Stimulated activated CD8-positive, alpha-beta memory T cell treated with anti-CD3 and anti-CD28 coated beads, Interleukin-15, amount 100 ng/mL, for 4 hours (primary cell): Measurements from ENCODE around the gene CERS6.
"Not testable (repeated sequence)": the region's sequence is repeated elsewhere in the genome, so short reads cannot be mapped to it uniquely, and the experiment has no call there.

Source experiments
- DNase-seq, 2 donors: peaks; one replicate each; pipeline ENCODE4 v3.0.0-alpha.2; 2020; ENCODE audit warnings: low read depth in 2 of 2

CERS6 gene

DNA sequence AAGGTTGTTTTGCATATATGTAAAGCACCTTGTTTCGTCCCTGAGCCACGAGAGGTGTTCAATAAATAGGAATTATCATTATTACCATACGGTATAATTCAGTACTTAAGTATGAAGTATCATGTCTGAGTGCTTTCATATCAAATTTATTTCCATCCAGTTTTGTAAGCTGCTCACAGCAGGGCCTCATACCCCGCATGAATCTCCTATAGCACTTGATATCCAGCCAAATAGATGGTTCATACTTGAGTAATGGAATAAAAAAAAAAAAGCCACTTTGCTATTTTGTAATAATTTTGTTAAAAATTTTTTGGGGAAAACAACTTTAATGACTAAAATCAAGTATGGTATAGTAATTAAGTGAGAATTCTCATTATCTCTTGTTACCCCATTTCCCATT, 185.6 kb downstream of the CERS6 start:
- DNase-seq = no peak

DNA sequence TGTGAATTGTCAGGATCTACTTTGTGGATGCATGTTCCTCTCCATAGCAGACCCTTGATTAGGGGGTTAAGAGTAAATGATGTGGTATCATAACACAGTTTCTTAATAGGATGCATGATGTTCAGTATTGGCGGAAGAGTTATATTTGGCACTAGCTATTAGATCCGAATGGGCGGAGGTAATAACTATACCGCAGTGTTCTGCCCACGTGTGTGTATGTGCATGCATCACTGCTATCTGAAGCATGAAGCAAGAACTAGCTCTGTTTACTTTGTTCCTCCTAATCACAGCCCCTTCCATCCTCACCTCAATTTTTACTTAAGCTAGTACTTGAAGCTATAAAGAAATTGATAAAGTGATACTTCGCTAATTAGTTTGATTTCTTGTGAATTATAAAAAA, 186.8 kb downstream of the CERS6 start:
- no peak for DNase-seq

DNA sequence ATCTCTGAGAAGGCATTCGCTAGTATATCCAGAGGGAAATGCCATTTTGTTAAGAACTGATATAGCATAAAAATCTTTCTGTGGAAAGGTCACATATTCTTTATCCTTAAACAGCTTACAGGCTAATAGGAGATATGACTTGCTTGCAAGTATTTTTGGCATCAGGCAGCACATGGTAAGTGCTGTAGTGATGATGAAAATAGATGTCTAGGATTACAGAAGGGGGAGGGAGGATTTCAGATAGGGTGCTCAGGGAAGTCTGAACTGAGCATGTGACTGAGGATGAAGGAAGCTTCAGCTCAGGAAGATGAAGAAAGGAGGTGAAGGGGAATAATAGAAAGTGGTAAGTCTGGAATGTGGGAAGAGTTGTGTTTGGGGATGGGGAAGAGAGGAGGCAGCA, 187.9 kb downstream of the CERS6 start:
- no peak for DNase-seq

DNA sequence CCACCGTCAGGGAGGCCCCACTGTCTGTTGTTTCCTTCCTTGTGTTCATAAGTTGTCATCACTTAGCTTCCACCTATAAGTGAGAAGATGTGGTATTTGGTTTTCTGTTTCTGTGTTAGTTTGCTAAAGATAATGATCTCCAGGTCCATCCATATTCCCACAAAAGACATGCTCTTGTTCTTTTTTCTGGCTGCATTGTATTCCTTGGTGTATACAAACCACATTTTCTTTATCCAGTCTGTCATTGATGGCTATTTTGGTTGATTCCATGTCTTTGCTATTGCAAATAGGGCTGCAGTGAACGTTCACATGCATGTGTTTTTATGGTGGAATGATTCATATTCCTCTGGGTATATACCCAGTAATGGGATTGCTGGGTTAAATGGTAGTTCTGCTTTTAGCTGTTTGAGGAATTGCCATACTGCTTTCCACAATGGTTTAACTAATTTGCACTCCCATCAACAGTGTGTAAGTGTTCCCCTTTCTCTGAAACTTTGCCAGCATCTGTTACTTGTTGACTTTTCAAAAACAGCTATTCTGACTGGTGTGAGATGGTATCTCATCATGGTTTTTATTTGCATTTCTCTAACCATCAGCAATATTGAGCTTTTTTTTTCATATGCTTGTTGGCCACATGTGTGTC, 189.7 kb downstream of the CERS6 start:
- DNase-seq = no peak

DNA sequence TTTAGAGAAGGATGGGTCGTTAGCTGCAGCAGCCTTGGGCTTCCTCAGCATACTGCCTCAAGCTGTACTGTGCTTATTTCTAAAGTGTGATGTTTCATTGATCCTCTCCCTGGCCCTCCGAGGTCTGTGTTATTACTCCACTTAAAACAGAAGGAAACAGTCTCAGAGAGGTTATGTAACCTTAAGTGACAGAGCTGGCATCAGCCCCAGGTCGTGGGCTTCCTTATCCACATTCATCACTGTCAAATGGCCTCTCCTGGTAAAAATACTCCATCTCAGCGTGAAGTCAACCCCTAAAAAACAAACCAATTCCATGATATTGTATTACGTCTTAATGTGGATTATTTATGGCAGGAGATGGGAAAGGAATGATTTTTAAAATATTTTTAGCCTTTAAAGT, 193.0 kb downstream of the CERS6 start:
- no peak for DNase-seq

DNA sequence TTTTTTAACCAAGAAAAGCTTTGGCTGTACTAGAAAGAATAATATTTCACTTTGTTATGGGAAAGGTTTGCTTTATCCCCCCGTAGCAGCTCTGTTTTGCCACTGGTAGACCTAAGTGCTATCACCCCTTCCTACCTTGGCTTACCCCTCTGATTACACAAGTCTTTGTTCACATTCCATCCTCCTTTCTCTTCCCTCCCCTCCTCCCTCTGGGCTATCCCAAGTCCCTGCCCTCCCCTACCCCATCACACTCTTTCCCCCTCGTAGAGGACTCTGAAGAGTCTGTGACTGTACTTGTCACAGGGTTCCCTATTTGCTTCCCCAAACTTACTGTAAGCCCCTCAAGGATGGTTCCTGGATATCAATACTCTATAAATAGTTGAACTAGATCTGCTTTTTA, 193.5 kb downstream of the CERS6 start:
- DNase-seq = no peak

DNA sequence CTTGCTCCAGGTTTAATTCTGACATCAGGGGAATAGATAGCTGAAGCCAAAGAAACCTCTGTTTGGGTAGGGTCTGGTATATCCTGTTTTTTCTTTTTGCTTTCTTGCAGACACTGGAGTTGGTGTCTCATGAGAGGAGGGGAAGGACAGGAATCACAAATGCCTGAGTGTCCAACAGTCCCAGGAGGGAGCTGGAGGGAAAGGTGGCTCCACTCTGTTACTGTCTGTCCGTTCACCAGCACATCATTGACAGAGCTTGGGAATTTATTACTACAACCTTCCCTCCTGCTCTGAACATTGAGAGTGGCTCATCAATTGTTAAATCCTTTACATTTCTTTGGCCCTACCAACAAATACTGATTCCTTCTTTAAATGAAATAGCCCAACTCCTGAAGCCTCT, 194.1 kb downstream of the CERS6 start:
- no peak for DNase-seq

DNA sequence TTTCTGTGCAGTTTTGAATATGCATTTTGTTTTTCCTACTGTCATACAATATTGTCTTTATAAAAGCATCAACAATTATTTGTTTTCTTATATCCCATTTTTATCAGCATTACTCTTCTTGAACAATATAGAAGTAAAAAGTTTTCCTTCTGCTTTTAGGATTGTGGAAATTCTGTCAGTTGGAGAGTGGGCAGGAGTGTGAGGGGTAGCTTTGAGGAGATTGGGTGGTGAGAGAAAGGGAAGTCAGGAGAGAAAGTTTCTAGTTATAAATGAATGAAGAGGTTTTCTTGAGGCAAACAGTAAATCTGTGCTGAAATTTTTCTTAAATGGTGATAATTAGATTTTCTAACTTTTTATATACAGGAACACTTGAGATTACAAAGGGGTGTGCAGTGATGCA, 194.7 kb downstream of the CERS6 start:
- DNase-seq = no peak

DNA sequence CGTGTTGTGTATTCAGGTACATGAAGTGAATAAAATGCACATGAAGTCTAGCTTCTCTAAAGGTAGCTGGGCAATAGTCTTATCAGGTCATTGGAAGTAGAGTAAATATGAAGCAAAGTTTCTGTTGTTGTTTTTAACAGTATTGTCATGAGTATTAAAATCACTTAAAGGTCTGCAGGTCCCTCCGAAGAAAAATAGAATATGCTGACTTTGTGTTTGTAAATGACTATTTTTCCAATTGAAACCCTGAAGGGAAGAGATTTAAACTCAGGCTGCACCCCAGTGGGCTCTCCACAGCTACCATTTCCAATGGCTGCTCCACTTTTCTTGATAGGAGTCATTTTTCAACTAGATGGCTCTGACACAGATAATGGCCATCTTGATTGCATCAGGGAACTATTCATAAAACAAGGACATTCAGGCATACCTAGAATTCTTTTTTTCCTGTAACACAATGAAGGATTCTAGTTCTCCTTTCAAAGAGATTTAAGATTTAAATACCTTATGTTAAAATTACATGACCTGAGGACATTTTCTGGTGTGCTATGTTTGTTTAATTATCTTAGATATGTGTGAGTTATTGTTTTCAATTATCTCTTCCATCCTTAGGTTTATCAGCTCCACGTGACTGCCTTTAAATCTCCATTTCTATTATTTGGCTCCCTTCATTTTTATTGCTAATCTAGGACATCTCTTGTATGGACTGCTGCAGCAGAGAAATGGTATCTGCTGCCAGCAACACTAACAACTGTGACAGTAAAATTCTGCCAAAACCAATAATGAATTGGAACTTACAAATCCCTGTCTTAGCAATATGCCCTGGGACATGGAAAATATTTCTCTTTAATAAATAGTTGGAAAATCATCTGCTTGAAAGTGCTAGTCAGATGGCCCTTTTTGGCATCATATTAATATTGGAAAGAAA, 197.2 kb downstream of the CERS6 start:
- DNase-seq = no peak

DNA sequence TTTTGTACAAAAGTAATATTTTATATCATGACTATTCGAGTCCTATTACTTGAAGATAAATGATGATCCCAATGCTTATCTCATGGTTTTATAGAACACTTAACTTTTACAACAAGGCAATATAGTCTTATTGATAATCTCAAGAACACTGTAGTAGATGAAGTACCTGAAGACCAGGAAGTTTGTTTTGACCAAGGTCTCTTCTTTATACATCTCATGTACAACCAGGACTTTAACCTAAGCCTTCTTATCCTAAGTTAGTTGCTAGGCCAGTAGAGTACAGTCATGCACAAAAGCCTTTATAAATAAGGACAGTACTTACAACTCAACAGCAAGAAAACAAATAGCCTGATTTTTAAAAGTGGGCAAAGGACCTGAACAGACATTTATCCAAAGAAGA, 198.6 kb downstream of the CERS6 start:
- no peak for DNase-seq

DNA sequence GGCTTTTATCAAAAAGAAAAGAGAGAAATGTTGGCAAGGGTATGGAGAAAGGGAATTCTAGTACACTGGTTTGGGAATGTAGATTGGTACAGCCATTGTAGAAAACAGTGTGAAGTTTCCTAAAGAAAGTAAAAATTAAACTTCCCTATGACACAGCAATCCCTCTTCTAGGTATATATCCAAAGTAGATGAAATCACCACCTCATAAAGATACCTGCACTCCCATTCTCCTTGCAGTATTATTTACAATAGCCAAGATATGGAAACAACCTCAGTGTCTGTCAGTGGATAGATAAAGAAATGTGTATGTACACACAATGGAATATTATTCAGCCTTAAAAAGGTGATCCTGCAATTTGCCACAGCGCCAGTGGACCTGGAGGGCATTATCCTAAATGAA, 199.1 kb downstream of the CERS6 start:
- DNase-seq = no peak

DNA sequence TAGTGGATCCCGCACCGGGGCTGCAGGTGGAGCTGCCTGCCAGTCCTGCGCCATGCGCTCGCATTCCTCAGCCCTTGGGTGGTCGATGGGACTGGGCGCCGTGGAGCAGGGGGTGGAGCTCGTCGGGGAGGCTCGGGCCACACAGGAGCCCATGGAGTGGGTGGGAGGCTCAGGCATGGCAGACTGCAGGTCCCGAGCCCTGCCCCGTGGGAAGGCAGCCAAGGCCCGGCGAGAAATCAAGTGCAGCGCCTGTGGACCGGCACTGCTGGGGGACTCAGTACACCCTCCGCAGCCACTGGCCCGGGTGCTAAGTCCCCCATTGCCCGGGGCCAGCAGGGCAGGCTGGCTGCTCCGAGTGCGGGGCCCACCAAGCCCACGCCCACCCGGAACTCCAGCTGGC, 201.3 kb downstream of the CERS6 start:
- not testable (repeated sequence) for DNase-seq

DNA sequence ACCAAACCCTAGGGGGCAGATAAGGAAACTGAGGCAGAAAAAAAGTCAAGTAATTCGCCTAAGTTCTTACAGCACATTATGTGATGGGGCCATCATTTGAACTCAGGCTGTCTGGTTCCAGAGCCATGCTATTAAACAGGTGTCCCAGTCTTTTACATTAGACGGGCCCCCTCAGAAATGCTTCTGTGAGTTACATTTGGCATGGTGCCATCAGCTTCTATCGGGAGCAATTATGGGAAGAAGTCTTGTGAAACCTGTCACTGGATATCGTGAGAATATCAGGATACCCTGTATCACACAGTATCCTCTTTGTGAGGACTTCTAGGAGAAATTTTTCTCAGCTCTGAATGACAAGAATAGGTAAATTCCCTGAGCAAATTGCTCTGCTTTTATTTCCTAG, 202.6 kb downstream of the CERS6 start:
- DNase-seq = no peak

DNA sequence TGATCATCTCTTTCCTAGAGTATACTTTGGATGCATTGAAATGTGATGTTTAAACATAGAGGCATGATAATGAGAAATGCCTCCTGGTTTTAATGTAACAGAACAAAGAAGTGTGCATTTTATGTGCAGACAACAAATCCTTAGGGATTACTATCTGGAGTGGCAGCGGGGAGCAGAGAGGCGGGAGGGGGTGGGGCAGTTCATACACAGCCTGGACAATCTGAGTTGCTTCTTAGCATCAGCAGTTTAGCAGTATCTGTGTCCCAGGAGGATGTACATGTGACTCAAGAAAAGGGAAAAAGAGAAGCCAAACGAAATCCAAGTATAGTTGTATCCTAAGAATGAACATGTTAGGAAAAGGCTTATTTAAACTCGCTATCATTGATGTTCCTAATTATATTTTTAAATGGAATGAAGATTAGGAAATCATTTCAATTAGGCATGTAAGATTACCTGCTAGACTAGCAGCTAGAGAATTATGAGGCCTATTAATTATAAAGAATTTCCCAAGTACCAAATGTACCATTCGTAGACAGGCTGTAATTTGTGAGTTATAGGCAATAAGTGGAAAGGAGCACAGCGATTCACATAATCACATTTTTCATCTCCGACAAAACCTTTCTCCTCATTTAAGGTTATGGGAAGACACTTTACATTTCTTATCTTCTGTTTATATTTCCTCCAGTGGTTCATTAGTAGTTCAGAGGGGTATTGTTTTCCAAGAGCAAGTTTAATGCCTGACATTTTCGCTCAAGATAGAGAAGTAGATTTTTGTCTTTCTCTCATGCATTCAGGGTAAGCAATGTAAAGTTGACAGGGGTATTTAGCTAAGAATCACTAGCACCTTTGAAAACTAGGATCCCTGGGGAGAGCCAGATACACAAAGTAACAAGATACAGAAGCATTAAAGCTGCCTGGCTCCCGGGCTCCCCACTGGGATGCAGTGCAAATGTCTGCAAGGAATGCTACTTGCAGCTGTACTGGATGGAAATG, 205.1 kb downstream of the CERS6 start:
- DNase-seq = no peak

DNA sequence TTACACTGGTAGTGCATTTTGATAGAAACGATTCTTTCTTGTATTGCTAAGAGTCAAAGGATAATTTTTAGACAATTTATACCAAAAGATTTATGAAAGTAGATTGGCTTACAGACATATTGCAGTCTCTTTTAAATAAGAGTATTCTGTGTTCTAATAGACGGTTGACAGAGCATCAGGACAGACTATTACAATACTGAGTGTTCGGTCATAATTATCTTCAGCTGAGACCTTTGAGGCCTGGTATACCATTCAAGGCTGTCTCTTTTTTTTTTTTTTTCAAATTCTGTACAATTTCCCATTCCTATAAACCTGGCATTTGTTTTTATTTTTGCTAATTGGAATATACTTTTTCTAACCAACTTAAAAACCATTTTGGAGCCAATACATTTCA, 205.8 kb downstream of the CERS6 start:
- no peak for DNase-seq

DNA sequence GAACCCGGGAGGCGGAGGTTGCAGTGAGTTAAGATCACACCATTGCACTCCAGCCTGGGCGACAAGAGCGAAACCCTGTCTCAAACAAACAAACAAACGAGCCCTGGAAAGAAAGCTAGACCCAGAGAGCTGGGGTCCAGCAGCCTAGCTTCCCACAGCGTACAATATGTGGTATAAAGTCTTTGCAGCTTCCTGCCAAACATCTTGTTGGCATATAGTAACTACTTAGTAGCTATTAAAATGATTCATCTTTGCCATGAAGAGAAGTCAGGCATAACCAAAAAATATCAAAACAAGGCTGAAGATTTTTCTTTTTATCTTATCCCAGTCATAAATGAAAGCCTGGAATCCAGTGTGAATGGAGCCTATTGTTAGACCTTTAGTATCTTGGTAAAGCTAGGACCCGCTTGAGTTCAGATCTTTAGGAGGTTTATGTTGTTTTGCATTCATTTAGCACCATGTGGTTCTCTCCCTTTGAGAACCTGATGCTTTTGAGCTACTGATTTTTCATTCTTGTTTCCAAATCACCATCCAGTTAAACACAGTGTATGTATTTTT, 206.7 kb downstream of the CERS6 start:
- DNase-seq = no peak

DNA sequence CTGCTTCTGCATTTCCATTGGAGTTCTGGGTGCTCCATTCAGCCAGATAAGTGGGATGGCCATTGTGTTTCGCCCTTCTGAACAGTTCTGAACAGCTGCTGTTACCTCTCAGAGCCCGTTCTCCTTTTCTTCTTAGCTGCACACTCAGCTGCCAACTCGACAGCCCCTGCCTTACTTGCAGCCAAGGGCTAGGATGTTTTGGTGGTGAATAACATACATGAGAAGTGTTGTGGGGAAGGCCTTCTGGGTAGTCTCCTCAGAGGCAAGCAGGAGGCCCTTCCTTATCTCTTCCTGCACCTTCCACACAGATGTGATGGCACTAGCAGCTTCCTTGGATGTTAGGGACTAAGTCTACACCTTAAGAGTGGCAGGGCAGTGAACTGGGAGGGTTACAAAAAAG, 207.9 kb downstream of the CERS6 start:
- DNase-seq = no peak

DNA sequence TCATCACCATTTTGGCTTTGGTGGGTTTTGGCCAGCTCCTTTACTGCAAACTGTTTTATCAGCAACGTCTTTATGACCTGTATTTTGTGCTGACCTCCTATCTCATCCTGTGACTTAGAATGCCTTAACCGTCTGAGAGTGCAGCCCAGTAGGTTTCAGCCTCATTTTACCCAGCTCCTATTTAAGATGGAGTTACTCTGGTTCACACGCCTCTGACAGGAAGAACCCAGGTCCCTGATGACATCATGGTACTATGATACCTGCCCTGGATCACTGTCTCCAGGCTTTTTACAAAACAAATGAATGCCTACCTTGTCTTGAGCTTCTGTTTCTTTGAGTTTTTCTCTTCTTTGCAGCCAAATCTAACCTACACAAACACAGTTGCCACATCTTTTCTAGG, 208.6 kb downstream of the CERS6 start:
- not testable (repeated sequence) for DNase-seq

DNA sequence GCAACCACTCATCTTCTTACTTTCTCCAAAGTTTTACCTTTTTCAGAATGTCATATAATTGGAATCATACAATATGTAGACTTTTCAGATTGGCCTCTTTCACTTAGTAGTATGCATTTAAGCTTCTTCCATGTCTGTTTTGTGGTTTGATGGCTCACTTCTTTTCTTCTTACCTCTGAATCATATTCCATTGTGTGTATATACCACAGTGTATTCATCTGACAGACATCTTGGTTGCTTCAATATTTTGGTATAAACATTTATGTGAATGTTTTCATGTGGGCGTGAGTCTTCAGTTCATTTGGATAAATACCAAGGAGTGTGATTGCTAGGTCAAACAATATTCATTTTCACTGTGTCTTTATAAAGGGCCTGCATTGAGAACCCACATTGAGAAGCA, 210.3 kb downstream of the CERS6 start:
- DNase-seq = no peak

DNA sequence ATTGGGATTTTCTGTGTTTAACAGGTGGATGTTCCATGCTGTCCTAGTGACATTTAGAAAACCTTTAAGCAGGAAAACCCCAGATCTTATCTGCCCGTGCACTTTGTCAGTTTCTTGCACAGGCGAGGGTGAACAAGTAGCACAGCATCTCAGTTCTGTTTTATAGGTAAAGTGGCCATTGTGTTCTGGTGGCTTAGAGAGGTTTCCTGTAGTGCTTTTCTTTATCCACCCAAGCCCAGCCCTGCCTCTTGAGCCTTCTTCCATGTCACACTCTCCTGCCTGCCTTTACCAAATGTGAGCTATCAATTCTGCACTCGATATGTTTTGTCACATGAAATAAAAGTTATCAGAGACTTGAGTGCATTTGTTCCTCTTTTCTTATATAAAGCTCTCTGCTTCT, 211.1 kb downstream of the CERS6 start:
- DNase-seq = no peak

DNA sequence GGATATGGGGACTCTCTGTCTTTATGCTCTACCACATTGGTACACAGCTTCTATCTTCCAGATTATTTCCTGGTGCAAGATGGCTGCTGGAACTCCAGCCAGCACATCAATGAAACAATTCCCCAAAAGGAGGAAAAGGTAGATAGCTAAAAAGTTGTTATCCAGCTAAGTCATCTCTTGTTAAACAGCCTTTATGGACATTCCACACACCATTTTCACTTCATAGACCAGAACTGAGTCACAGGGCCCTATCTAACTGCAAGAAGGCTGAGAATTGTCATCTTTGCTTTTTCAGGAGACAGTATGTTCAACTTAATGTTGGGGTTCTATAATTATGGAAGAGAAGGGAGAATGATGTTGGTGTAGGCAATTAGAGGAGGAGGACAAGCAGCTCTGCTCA, 213.1 kb downstream of the CERS6 start:
- DNase-seq = no peak

DNA sequence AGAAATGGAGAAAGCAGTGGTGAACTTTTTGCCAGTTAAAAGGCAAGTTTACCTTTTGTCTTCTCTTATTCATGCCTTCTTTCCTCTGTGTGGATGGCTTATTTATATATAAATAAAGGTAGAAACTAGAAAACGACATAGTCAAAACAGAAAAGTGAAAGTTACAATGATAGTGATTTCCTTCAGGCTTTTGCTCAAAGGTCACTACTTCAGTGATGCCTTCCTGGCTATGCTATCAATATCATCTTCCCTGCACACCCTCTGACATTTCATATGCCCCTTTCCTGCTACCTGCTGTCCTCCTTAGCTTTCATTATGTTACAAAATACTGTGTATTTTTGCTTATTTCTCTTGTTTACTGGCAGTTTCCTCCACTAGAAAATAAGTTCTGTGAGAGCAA, 214.4 kb downstream of the CERS6 start:
- no peak for DNase-seq
